K562 (cell line): ENCODE measurements around the gene BORCS8. TPM values are rescaled to one million over a fixed set of nuclear protein-coding genes. Genes with fewer than 3 reads are reported as not detected.

Experiments
- ATAC-seq: fragments of 200-7000 bp; cut with Tn5 transposase; 3 replicates; pipeline ENCODE4 v1.9.1; 2020; ENCODE audit warnings: moderate library complexity
- BruUV-seq: library from RNA; stranded (reverse); fragments of 400-500 nt; replicated peaks from 2 replicates; lab custom pipeline; 2021; lab: Mats Ljungman, UMichigan
- CTCF ChIA-PET: fragments of 300-600 bp; formaldehyde crosslinking; extraction: SDS; loops from one replicate; lab custom pipeline; 2021; ENCODE audit warnings: low intra/inter-chr PET ratio; lab: Yijun Ruan, JAX
- POLR2A ChIA-PET: fragments of 300-600, 350-650 bp; sonication (Branson Sonifier 250); formaldehyde crosslinking; extraction: SDS; loops from one replicate; lab custom pipeline; 2021; ENCODE audit warnings: antibody characterized with exemption, inconsistent platforms; lab: Yijun Ruan, JAX
- DNase-seq, 4 experiments: peaks; one replicate each; pipeline versions ENCODE4 v3.0.0 to v3.0.0-alpha.2; 2011 to 2018; ENCODE audit warnings: low spot score in 3 of 4, mixed read lengths in 3 of 4; ENCODE audit errors: extremely low read depth in 1 of 4
- FAIRE-seq: peaks from 2 replicates; lab custom pipeline; 2011; peaks lifted over from hg19 to GRCh38; lab: Jason Lieb, UNC
- H2AFZ ChIP-seq: 2 replicates; pipeline ENCODE4 v1.6.0; 2011; ENCODE audit warnings: low read depth, low read length, control low read depth, inconsistent platforms
- H3K27ac ChIP-seq: fragments of 200-600 bp; 3 replicates; pipeline ENCODE4 v1.8.0; 2011; ENCODE audit warnings: low read depth, mild to moderate bottlenecking, control low read depth, inconsistent platforms, low read length, moderate library complexity, mixed read lengths; ENCODE audit errors: extremely low read depth
- H3K27me3 ChIP-seq, 2 experiments: fragments of 300-600 bp in 1 of 2; 2 replicates in 1 of 2; 3 replicates in 1 of 2; pipeline versions ENCODE4 v1.6.0 to v1.8.0; 2011; ENCODE audit warnings: inconsistent platforms in 2 of 2, low read length in 2 of 2, mild to moderate bottlenecking in 1 of 2, mixed read lengths in 1 of 2, moderate library complexity in 1 of 2; ENCODE audit not compliant: control insufficient read depth in 2 of 2, insufficient read depth in 2 of 2
- H3K36me3 ChIP-seq: fragments of 300-600 bp; 3 replicates; pipeline ENCODE4 v1.8.0; 2011; ENCODE audit warnings: mild to moderate bottlenecking, low read length, inconsistent platforms; ENCODE audit not compliant: control insufficient read depth, insufficient read depth
- H3K4me1 ChIP-seq, 2 experiments: fragments of 200-600 bp in 1 of 2; replicated peaks in 1 of 2; 2 replicates in 1 of 2; 3 replicates in 1 of 2; pipeline versions ENCODE4 v1.5.1 to v1.8.0; 2011; ENCODE audit warnings: inconsistent platforms in 2 of 2, low read length in 2 of 2, mild to moderate bottlenecking in 1 of 2, mixed read lengths in 1 of 2, moderate library complexity in 1 of 2; ENCODE audit not compliant: control insufficient read depth in 2 of 2, insufficient read depth in 2 of 2
- H3K4me2 ChIP-seq: 2 replicates; pipeline ENCODE4 v1.6.1; 2011; ENCODE audit warnings: low read length, control low read depth, inconsistent platforms, mixed read lengths; ENCODE audit not compliant: insufficient read depth
- H3K4me3 ChIP-seq: fragments of 200-600 bp; sonication (generic), shearing (Covaris generic); 2 replicates; pipeline ENCODE4 v1.5.1; 2016; ENCODE audit warnings: control low read depth, inconsistent platforms
- H3K79me2 ChIP-seq: fragments of 200-600 bp; 3 replicates; pipeline ENCODE4 v1.8.0; 2011; ENCODE audit warnings: low read length, inconsistent platforms; ENCODE audit not compliant: control insufficient read depth, insufficient read depth
- H3K9ac ChIP-seq, 2 experiments: 2 replicates each; pipeline versions ENCODE4 v1.6.0 to v1.6.1; 2011; ENCODE audit warnings: low read depth in 2 of 2, low read length in 2 of 2, control low read depth in 1 of 2, inconsistent platforms in 1 of 2, mild to moderate bottlenecking in 1 of 2, mixed read lengths in 1 of 2; ENCODE audit not compliant: insufficient read depth in 1 of 2
- H3K9me1 ChIP-seq: one replicate; pipeline ENCODE4 v1.6.0; 2011; ENCODE audit warnings: inconsistent platforms, mild to moderate bottlenecking, low read length, moderate library complexity; ENCODE audit not compliant: control insufficient read depth, insufficient read depth
- H3K9me3 ChIP-seq: replicated peaks from 2 replicates; pipeline ENCODE4 v1.5.1; 2011; ENCODE audit warnings: low read depth, low read length, inconsistent platforms; ENCODE audit not compliant: control insufficient read depth, insufficient read depth
- H4K20me1 ChIP-seq: replicated peaks from 2 replicates; pipeline ENCODE4 v1.6.1; 2011; ENCODE audit warnings: low read length, inconsistent platforms, mixed read lengths; ENCODE audit not compliant: control insufficient read depth, insufficient read depth
- CC2D1A ChIP-seq: fragments of 450-650 bp; IDR thresholded peaks from 2 replicates; pipeline ENCODE4 v1.6.1; 2017; ENCODE audit warnings: mild to moderate bottlenecking
- CREB1 ChIP-seq, 2 experiments: sonication (generic) in 1 of 2; formaldehyde crosslinking in 1 of 2; IDR thresholded peaks; 2 replicates each; pipeline versions ENCODE4 v1.6.1 to v1.8.0; 2012 to 2022; ENCODE audit warnings: inconsistent platforms in 1 of 2, mild to moderate bottlenecking in 1 of 2, missing genetic modification reagents in 1 of 2, moderate library complexity in 1 of 2
- CREB5 ChIP-seq: fragments of 250-450 bp; sonication (Bioruptor Pico); IDR thresholded peaks from 2 replicates; pipeline ENCODE4 v1.5.0; 2020; ENCODE audit warnings: mild to moderate bottlenecking
- E2F4 ChIP-seq: sonication (generic); formaldehyde crosslinking; IDR thresholded peaks from 2 replicates; pipeline ENCODE4 v1.8.0; 2022; ENCODE audit warnings: mild to moderate bottlenecking, low read depth, missing genetic modification reagents
- ETV1 ChIP-seq: fragments of 450-650 bp; conservative IDR thresholded peaks from 2 replicates; pipeline ENCODE4 v1.6.1; 2016; ENCODE audit warnings: missing genetic modification characterization, control low read depth, low read depth, missing compliant biosample characterization
- GTF2B ChIP-seq: IDR thresholded peaks from 2 replicates; pipeline ENCODE4 v1.6.1; 2011; ENCODE audit not compliant: insufficient read length; ENCODE audit errors: extremely low read depth
- LCOR ChIP-seq: sonication (generic); formaldehyde crosslinking; IDR thresholded peaks from 2 replicates; pipeline ENCODE4 v1.8.0; 2022; ENCODE audit warnings: mild to moderate bottlenecking, missing genetic modification reagents
- NCOR1 ChIP-seq: fragments of 450-650 bp; IDR thresholded peaks from 2 replicates; pipeline ENCODE4 v1.6.1; 2016; ENCODE audit warnings: mild to moderate bottlenecking, moderate library complexity
- RAD21 ChIP-seq, 2 experiments: fragments of 250-450 bp in 1 of 2; fragments of 450-650 bp in 1 of 2; sonication (Bioruptor Pico) in 1 of 2; formaldehyde crosslinking in 1 of 2; IDR thresholded peaks in 1 of 2; conservative IDR thresholded peaks in 1 of 2; 2 replicates each; pipeline versions ENCODE4 v1.4.0 to v1.8.0; 2020 to 2022; ENCODE audit warnings: mild to moderate bottlenecking in 2 of 2, moderate library complexity in 1 of 2
- STAG1 ChIP-seq: sonication (generic); formaldehyde crosslinking; IDR thresholded peaks from 2 replicates; pipeline ENCODE4 v1.5.0; 2020; ENCODE audit warnings: missing genetic modification reagents, borderline replicate concordance
- TEAD1 ChIP-seq, 2 experiments: fragments of 450-650 bp in 1 of 2; sonication (generic) in 1 of 2; formaldehyde crosslinking; IDR thresholded peaks; 2 replicates each; pipeline versions ENCODE4 v1.4.0 to v1.8.0; 2020 to 2022; ENCODE audit warnings: mild to moderate bottlenecking in 2 of 2, missing genetic modification reagents in 1 of 2
- ZNF695 ChIP-seq: fragments of 450-650 bp; formaldehyde crosslinking; IDR thresholded peaks from 2 replicates; pipeline ENCODE4 v1.4.0; 2020; ENCODE audit warnings: mild to moderate bottlenecking, moderate library complexity
- WGBS: fragments of 100-300 bp; shearing (Covaris generic); methylation state at CpG from one replicate; pipeline ENCODE4 v1.1.6; 2016; ENCODE audit warnings: low coverage, mixed read lengths; ENCODE audit not compliant: insufficient coverage; ENCODE audit errors: missing lambda C conversion rate; 5-methylcytosine and 5-hydroxymethylcytosine counted together
- in situ Hi-C: fragments of 300-500 bp; cut with MboI; formaldehyde crosslinking; loops from 4 replicates; pipeline ENCODE4 v1.15.0; 2018; ENCODE audit warnings: inconsistent platforms, mixed read lengths
- intact Hi-C: fragments of 100-400 bp; cut with micrococcal nuclease; formaldehyde crosslinking; loops from 2 replicates; pipeline ENCODE4 v1.14.2; 2022
- polyA plus RNA-seq, 8 experiments: library from polyadenylated mRNA; depleted of rRNA in 4 of 8; stranded (reverse) in 5 of 8; unstranded in 3 of 8; fragments of >200 nt; fragmentation: Nextera tagmentation in 2 of 8; fragmentation: Illumina TruSeq in 1 of 8; extraction: Ambion mirVana in 2 of 8; extraction: Trizol in 1 of 8; gene quantifications; 2 replicates each; pipeline versions ENCODE4 v1.2.1 to v1.2.3, GENCODE V29; 2011 to 2014; ENCODE audit warnings: inconsistent platforms in 1 of 8, missing spikeins in 1 of 8
- total RNA-seq, 7 experiments: library from RNA; depleted of rRNA in 6 of 7; stranded (reverse); fragments of >200 nt in 6 of 7; fragmentation: Illumina TruSeq in 2 of 7; extraction: Trizol in 2 of 7; gene quantifications; 2 replicates each; pipeline versions ENCODE4 v1.2.1 to v1.2.3, GENCODE V29; 2011 to 2021; ENCODE audit warnings: low replicate concordance in 1 of 7

Gene BORCS8
- total and polyA plus RNA-seq, 9 of the 15 experiments (the other 6 are each of a cell fraction or from before 2014, with no cell fraction given) = 4.6 to 33.6 (median 16.3) TPM

- Histone ChIP-seq H2AFZ (peak overlapping the region; percentile 94), H3K4me2 (0 out of 2 replicates have a peak overlapping the region, but pooled peaks have one; percentile 6), H3K9ac (peak overlapping the region in 1 of 2 experiments; percentile 61; a peak in 3 of 4 replicates), H3K36me3 (no peaks in the 10 kb centered on the region), H4K20me1 (no peaks in the 10 kb centered on the region), H3K9me1 (no peaks in the 10 kb centered on the region), H3K4me3 (no peak overlapping the region), H3K79me2 (no peaks in the 10 kb centered on the region), H3K4me1 (peaks cover 0 to 19% of the 10 kb centered on the region in 2 experiments; a peak in 2 of 5 replicates), H3K27me3 (no peaks in the 10 kb centered on the region; a peak in 1 of 5 replicates), H3K9me3 (no peaks in the 10 kb centered on the region), H3K27ac (0 out of 3 replicates have a peak overlapping the region, but pooled peaks have one; percentile 28)
- in situ Hi-C loops (no loop called here), intact Hi-C loops (loop anchor here (1.0 kb wide), 3 partner anchors 29 to 196 kb away; no protein-coding TSS in a partner anchor)
- ChIA-PET CTCF (interaction anchor here (1.2 to 3.5 kb wide), 5 partner anchors 27 to 344 kb away, joined by 8 to 20 read pairs (median 12); no protein-coding TSS in a partner anchor), POLR2A (interaction anchor here (1.0 kb wide), 1 partner anchor 22 kb away, joined by 3 read pairs; no protein-coding TSS in a partner anchor)
- ATAC-seq (peak; percentile 95), DNase-seq (peak; percentile 82 to 88 (median 86)), FAIRE-seq (peak; percentile 75)
- no TSS peak for BruUV-seq
- WGBS = 31% methylated on average over 30 of the region's 47 CpGs
- TF ChIP-seq ETV1 (tag) (peak; percentile 98), ZNF695 (CRISPR knock-in tag) (no peak), CREB5 (no peak), LCOR (0 out of 2 replicates have a peak, but pooled peaks have one; percentile 21), RAD21 (CRISPR knock-in tag; conservative IDR thresholded peaks at IDR 0.05 in 1 of 2, IDR thresholded peaks at IDR 0.05 in 1 of 2) (peak; percentile 86 to 93), TEAD1 (CRISPR knock-in tag; IDR thresholded peaks at IDR 0.05) (0 out of 4 replicates have a peak, but pooled peaks of 1 of the 2 experiments have one; percentile 23), NCOR1 (no peak), STAG1 (CRISPR knock-in tag) (peak; percentile 90; the same call in 1 of the 2 replicates), E2F4 (CRISPR knock-in tag) (no peak), CREB1 (IDR thresholded peaks at IDR 0.05) (no peak), CREB1 (CRISPR knock-in tag; IDR thresholded peaks at IDR 0.05) (peak; percentile 23; the same call in 1 of the 2 replicates), GTF2B (no peak), CC2D1A (peak; percentile 52; the same call in 1 of the 2 replicates)
Measured at GRCh38 chr19:19145684-19146608, 46.0 kb downstream of the BORCS8 start.
